Measurements from ENCODE around the gene PUS7.

PUS7 gene

DNA sequence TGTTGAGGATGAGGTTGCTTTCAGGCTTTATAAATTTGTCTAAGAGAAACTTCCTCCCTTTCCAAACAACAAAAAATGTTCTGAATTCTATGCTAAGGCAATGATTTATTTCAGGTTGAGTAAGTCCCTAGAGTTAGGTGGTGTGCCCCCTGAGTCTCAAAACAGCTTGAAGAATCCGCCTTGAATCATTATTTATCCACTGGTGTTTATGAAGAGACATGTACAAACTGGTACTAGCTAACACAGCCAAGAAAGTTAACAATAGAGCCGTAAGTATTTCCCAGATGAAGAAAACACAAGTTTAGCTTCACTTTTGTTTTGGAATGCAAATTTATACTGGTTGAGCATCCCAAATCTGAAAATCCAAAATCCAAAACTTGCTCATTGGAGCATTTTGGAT, 67.2 kb downstream of the PUS7 start:
- no peak for TF ChIP-seq SIN3A (IDR thresholded peaks at IDR 0.05; ENCODE audit: borderline replicate concordance, insufficient read depth, low read length)
- TF ChIP-seq TAF1 (IDR thresholded peaks at IDR 0.05; ENCODE audit: borderline replicate concordance, insufficient read depth, low read length) = no peak
- TF ChIP-seq REST (IDR thresholded peaks at IDR 0.05; ENCODE audit: insufficient read depth in 1 of 2, low read depth in 2 of 2, low read length in 2 of 2) = no peak
- no peak for TF ChIP-seq FOXP2 (optimal IDR thresholded peaks at IDR 0.05; ENCODE audit: borderline replicate concordance, extremely low read depth, extremely low read length, insufficient read depth)
- no peak for TF ChIP-seq POLR2AphosphoS5 (IDR thresholded peaks at IDR 0.05; ENCODE audit: low read depth, low read length)

- TF ChIP-seq SIN3A (IDR thresholded peaks at IDR 0.05; ENCODE audit: borderline replicate concordance, insufficient read depth, low read length) (no peak), TAF1 (IDR thresholded peaks at IDR 0.05; ENCODE audit: borderline replicate concordance, insufficient read depth, low read length) (no peak), FOXP2 (optimal IDR thresholded peaks at IDR 0.05; ENCODE audit: borderline replicate concordance, extremely low read depth, extremely low read length, insufficient read depth) (no peak), POLR2AphosphoS5 (IDR thresholded peaks at IDR 0.05; ENCODE audit: low read depth, low read length) (no peak), REST (IDR thresholded peaks at IDR 0.05; ENCODE audit: insufficient read depth in 1 of 2, low read depth in 2 of 2, low read length in 2 of 2) (no peak)
These were observed 67.8 kb downstream of the PUS7 start for GRCh38 chr7:105454095-105454747.

DNA sequence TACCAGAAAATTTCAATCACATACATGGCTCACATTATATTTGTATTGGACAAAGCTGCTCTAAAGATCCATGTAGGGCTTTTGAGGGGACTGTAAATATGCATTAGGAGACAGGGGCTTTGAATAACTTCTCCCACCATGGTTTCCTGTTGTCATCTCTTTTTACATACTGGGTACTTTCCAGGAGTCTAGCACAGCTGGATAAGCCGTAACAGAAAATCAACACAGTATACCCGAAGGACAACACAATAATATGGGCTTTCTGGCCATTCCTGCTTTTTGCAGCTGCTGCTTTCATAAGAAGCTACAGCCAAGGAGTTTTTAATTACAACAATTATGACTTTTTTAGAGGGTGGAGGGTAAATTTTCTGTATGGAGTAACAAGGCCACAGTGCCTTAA, 70.0 kb downstream of the PUS7 start:
- TF ChIP-seq REST (IDR thresholded peaks at IDR 0.05; ENCODE audit: insufficient read depth in 1 of 2, low read depth in 2 of 2, low read length in 2 of 2) (no peak), TAF1 (IDR thresholded peaks at IDR 0.05; ENCODE audit: borderline replicate concordance, insufficient read depth, low read length) (no peak), POLR2AphosphoS5 (IDR thresholded peaks at IDR 0.05; ENCODE audit: low read depth, low read length) (no peak), FOXP2 (optimal IDR thresholded peaks at IDR 0.05; ENCODE audit: borderline replicate concordance, extremely low read depth, extremely low read length, insufficient read depth) (no peak), SIN3A (IDR thresholded peaks at IDR 0.05; ENCODE audit: borderline replicate concordance, insufficient read depth, low read length) (no peak)

DNA sequence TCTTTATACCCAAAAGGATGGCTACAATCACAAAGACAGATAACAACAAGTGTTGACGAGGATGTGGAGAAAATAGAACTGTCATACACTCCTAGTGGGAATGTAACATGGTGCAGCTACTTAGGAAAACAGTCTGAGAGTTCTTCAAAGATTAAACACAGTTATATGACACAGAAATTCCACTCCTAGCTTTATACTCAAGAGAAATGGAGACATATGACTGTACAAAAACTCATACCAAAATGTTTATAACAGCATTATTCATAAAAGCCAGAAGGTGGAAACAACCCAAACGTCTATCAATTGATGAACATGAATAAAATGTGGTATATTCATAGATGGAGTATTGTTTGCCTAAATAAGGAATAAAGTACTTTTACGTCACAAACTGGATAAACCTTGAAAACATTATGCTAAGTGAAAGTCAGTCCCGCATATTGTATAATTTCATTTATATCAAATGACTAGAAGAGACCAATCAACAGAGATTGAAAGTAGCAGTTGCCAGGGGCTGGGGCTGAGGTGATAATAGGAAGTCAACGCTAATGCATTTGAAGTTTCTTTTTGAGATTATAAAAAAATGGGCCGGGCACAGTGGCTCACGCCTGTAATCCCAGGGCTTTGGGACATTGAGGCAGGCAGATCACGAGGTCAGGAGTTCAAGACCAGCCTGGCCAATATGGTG, 71.8 kb downstream of the PUS7 start:
- TF ChIP-seq FOXP2 (optimal IDR thresholded peaks at IDR 0.05; ENCODE audit: borderline replicate concordance, extremely low read depth, extremely low read length, insufficient read depth) (no peak), SIN3A (IDR thresholded peaks at IDR 0.05; ENCODE audit: borderline replicate concordance, insufficient read depth, low read length) (no peak), REST (IDR thresholded peaks at IDR 0.05; ENCODE audit: insufficient read depth in 1 of 2, low read depth in 2 of 2, low read length in 2 of 2) (no peak), POLR2AphosphoS5 (IDR thresholded peaks at IDR 0.05; ENCODE audit: low read depth, low read length) (no peak), TAF1 (IDR thresholded peaks at IDR 0.05; ENCODE audit: borderline replicate concordance, insufficient read depth, low read length) (no peak)

Measured in PFSK-1 (cell line).